Measurements from ENCODE around the gene TMEM43.

Gene TMEM43

DNA sequence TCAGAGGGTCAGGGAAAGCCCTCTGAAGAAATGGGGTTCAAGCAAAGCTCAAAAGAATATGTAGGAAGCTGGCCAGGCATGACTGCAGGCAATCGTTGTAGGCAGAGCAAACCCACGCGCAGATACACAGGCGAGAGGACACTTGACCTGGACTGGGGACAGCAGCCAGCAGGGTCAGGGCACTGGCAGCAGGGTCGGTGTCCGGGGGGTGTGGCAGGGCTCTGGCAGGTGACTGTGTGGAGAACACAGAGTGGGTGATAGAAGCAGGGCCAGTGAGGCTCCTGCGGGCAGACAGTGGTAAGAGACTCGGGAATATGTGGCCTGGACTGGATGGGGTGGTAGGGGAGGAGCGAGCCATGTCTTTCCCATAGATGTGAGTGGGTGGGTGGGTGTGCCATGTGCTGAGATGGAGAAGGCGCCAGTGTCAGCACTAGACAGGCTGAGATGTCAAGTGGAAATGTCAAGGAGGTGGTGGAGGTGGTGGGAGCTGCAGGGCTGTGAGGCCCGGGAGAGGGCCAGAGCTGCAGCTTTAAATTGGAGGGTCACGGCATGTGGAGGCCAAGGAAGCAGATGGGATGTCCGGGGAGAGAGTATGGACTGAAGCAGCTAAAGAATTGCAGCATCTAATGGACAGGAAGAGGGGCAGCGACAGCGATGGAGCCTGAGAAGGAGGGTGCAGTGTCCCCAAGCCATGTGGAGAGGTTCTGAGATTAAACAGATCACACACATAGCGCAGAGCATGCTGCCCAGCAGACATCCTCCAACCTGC lies 13.4 kb downstream of the TMEM43 start:
- no peak for DNase-seq (ENCODE audit: low read depth in 2 of 2)

DNA sequence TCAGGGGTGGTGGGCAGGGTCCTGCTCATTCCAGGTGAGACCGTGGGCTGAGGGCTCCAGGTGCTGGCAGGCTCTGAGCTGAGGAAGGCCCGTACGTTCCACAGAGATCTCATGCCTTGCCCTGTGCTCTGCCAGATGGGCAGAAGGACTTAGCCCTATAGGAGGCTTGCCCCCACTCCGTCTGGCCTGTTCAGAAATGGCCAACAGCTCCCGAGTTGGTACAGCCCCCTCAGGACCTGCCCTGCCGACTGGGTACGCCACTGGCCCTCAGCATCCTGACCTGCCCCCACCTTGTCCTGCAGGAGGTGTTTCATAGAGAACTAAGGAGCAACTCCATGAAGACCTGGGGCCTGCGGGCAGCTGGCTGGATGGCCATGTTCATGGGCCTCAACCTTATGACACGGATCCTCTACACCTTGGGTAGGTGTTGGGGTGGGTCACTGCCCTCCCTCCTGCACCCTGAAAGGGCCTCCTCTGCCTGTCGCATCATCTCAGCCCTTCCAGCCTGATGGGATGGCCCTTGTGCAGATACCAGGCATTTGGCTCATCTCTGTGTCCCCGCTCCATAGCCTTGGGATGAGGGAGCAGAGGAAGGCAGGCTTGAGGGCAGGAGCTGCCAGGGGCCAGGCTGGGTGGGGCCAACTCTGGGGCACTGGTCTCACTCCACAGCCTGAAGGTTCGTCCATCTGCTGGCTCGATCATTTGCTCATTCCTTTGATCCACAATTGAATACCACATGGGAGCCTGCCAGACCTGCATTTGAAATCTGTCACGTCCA lies 14.2 kb downstream of the TMEM43 start:
- no peak for DNase-seq (ENCODE audit: low read depth in 2 of 2)

DNA sequence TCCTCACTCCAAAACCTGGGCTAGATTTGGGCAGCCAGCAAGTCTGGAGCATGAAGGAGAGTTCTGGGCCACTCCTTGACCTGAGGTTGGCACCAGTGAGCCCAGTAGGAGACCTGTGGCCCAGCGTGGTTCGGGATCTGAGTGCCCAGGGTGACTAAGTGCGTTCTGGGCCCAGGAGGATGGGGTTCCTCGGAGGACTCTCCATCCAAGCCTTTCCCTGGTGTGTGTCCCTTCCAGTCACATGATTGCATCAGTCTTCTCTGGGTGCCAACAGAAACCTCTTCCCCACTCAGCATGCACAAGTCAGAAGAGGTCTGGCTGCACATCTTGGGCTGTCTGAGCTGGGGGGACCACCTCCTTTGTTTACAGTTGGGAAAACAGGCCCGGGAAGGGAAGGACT lies 14.9 kb downstream of the TMEM43 start:
- no peak for DNase-seq (ENCODE audit: low read depth in 2 of 2)

GRCh38 chr3:14140668-14141067 lies 15.8 kb downstream of the TMEM43 start:
- no peak for DNase-seq (ENCODE audit: low read depth in 2 of 2)

DNA sequence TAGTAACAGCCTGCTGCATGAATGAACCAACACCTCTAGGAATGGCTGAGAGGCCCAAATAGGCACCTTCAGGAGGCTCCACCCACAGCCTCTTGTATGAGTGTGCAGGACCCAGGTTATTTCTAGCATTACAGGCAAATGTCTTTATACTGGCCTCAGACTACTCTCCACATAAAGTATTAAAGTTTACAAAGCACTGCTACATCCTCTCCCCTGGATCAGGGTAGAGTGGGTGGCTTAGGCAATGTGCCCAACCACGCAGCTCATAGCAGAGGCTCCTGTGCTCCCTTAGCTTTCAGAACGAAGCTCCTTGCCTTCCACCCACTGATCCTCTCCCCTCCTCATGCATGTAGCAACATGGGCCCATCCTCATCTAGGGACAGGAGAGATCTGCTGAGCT lies 16.3 kb downstream of the TMEM43 start:
- no peak for DNase-seq (ENCODE audit: low read depth in 2 of 2)

- no peak for DNase-seq (ENCODE audit: low read depth in 2 of 2)
Observed at GRCh38 chr3:14141602-14142341, 16.9 kb downstream of the TMEM43 start.

DNA sequence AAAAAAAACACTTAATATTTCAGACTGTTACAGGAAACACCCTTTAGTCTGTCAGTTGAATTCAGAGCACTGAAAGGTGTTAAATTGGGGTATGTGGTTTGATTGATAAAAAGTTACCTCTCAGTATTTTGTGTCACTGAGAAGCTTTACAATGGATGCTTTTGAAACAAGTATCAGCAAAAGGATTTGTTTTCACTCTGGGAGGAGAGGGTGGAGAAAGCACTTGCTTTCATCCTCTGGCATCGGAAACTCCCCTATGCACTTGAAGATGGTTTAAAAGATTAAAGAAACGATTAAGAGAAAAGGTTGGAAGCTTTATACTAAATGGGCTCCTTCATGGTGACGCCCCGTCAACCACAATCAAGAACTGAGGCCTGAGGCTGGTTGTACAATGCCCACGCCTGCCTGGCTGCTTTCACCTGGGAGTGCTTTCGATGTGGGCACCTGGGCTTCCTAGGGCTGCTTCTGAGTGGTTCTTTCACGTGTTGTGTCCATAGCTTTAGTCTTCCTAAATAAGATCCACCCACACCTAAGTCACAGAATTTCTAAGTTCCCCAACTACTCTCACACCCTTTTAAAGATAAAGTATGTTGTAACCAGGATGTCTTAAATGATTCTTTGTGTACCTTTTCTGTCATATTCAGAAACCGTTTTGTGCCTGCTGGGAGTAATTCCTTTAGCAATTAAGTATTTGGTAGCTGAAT lies 17.9 kb downstream of the TMEM43 start:
- no peak for DNase-seq (ENCODE audit: low read depth in 2 of 2)

DNA sequence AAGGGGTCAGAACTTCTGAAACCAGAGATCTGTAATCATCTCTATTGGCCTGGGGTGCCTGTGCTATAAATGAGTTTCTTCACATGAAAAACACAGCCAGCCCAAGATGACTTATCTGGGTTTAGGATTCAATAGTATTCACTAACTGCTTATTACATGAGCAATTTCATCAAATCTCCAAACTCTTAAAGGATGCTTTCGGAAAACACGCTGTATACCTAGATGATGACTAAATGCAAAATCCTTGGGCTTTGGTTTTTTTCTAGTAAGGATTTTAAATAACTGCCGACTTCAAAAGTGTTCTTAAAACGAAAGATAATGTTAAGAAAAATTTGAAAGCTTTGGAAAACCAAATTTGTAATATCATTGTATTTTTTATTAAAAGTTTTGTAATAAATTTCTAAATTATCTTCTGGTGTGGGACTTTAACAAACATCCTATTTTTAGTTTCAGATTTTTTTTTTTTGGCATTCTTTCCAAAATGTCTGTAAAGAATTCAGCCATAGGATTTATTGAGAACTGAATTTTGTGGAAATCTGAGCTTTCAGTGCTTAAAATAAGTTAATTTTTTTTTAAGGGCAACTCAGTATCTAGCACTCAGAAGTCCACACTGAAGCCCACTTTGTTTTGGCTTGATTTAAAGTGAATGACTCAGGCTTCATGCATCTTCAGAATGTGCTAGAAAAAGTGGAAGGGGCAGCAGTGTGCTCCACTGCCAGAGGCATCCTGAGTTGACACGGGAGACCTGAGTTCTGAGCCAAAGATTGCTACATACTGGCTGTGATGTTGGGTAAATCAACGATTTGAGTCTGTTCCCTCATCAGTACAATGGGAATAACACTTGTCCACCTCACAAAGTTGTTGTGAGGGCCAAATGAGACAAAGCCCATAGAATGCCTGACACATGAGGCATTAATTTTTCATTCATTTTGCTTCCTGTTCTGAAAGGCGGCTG lies 18.7 kb downstream of the TMEM43 start:
- DNase-seq (ENCODE audit: low read depth in 2 of 2) = peak; percentile 93 to 94

DNA sequence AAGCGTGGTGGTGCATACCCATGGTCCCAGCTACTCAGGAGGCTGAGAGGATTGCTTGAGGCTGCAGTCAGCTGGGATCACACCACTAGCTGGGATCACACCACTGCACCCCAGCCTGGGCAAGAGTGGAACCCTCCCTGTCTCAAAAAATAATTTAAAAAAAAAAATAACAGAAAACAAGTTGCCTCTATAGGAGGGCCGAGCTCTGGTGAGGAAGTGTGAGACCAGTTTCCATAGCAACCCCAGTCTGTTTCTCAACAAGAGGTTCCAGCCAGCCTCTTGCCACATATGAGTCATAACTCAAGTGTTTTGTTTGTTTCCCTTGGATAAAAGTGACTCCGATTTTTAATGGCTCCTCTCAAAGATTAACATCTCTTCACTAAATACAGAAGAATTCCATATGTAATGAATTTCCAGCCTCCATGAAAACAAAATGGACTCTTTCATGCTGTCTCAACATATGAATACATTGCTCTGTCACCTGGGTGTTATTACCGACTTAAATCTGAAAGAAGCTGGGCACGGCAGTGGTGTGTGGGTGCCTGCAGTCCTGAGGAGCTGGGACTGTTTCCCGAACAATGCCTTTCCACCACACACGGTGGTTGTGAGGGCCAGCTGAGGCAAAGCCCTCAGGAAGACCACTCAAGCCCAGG lies 19.7 kb downstream of the TMEM43 start:
- DNase-seq (ENCODE audit: low read depth in 2 of 2) = peak; percentile 97

- DNase-seq (ENCODE audit: low read depth in 2 of 2) = no peak
Observed at GRCh38 chr3:14145236-14145635, 20.4 kb downstream of the TMEM43 start.

DNA sequence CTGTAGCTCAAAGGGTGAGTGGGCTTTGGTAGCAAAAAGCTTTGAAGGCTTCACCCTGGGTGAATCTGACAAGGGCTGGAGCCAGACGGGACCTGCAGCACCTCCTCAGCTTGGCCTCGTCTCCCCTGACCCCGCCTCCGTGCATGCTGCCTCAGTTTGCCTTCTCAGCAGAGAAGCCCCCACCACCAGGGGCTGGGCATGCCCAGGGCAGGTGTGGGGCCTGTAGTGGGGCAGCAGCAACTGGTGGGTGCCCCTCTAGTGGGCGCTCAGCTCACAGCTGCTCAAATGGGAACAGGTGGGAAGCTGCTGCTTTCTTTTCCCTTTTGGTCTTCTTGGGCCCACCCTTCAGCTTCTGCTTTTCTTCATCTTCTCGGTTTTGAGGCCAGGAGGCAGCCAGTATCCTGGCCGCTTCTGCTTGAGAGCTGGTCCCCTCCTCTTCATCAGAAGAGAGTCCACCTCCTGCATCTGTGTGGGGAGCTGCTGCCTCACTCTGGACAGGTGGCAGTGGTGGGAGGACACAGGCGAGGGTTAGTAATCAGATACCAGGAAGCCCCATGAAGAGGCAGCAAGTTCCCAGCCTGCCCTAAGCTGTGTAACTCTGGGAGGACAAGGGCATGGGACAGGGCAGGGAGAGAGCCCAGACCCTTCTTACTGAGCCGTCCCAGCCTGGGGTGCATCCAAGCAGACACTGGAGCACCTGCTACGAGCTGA lies 21.0 kb downstream of the TMEM43 start:
- no peak for DNase-seq (ENCODE audit: low read depth in 2 of 2)

GRCh38 chr3:14146381-14147065 lies 21.7 kb downstream of the TMEM43 start:
- DNase-seq (ENCODE audit: low read depth in 2 of 2) = no peak

GRCh38 chr3:14147066-14147435 lies 22.2 kb downstream of the TMEM43 start:
- no peak for DNase-seq (ENCODE audit: low read depth in 2 of 2)

DNA sequence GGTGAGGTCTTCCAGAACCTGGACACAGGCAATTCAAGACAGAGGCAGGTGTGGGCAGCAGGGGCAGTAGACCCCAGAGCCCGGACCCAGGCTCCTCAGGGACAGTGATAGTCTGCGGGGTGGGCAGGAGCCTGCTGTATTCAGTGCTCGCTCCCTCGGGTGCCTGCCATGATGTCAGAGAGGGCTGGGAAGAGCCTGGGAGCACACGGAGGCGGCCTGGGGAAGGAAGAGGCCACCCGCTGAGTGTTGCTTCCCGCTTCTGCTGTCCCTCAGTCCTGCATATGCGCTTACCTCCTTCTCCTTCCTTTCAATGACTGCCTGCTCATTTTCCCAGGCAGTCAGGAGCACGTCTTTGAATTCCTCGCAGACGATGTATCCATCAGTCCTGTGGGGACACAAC lies 22.8 kb downstream of the TMEM43 start:
- no peak for DNase-seq (ENCODE audit: low read depth in 2 of 2)

- DNase-seq (ENCODE audit: low read depth in 2 of 2) = no peak
Observed at GRCh38 chr3:14148041-14148985, 23.5 kb downstream of the TMEM43 start.

DNA sequence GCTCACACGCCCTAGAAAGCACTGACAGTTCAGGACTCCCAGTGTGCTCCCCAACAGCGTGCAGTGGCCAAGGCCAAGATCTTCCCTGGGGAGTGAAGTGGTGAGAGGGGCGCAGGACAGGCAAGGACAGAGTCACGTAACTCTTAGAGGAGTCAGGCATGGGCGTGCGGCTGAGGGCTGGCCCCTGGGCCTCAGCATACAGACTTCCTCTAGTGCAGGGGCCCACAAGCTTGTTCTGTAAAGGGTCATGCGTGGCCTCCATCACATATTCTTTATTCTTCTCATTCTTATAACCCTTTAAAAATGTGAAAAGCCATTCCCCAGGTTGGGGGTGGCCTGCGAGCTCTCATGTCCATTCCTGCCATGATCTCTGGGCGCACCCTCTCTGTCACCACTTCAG lies 25.2 kb downstream of the TMEM43 start:
- no peak for DNase-seq (ENCODE audit: low read depth in 2 of 2)

GRCh38 chr3:14150491-14151230 lies 25.8 kb downstream of the TMEM43 start:
- DNase-seq (ENCODE audit: low read depth in 2 of 2) = no peak

Measured in fibroblast of skin of left biceps (primary cell).